ENCODE measurements around the gene CLEC9A.

DNA sequence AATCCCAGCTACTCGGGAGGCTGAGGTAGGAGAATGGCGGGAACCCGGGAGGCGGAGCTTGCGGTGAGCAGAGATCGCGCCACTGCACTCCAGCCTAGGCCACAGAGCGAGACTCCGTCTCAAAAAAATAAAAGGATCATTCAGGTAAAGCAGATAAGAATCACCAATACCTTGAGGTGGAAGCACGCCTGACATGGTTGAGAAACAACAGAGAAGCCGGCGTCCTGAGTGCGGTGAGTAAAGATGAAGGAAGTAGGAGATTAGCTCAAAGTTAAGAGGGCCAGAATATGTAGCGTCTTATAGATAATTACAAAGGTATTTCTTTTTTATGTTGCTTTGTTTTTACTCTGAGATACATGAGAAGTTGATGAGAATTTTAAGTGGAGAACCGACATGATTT is 84.8 kb downstream of the CLEC9A start:
- TF ChIP-seq POLR2A (IDR thresholded peaks at IDR 0.05; ENCODE audit: borderline replicate concordance, extremely low read depth, insufficient read depth, insufficient read length) (no peak), JUND (IDR thresholded peaks at IDR 0.05) (no peak), ZNF274 (IDR thresholded peaks at IDR 0.05; ENCODE audit: low read depth, low read length) (no peak), CEBPB (IDR thresholded peaks at IDR 0.05; ENCODE audit: low read depth) (no peak), EGR1 (IDR thresholded peaks at IDR 0.05; ENCODE audit: low read depth) (no peak)
- TF ChIP-seq, protein P1, sequence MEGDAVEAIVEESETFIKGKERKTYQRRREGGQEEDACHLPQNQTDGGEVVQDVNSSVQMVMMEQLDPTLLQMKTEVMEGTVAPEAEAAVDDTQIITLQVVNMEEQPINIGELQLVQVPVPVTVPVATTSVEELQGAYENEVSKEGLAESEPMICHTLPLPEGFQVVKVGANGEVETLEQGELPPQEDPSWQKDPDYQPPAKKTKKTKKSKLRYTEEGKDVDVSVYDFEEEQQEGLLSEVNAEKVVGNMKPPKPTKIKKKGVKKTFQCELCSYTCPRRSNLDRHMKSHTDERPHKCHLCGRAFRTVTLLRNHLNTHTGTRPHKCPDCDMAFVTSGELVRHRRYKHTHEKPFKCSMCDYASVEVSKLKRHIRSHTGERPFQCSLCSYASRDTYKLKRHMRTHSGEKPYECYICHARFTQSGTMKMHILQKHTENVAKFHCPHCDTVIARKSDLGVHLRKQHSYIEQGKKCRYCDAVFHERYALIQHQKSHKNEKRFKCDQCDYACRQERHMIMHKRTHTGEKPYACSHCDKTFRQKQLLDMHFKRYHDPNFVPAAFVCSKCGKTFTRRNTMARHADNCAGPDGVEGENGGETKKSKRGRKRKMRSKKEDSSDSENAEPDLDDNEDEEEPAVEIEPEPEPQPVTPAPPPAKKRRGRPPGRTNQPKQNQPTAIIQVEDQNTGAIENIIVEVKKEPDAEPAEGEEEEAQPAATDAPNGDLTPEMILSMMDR (IDR thresholded peaks at IDR 0.05 in 2 of 3, conservative IDR thresholded peaks at IDR 0.05 in 1 of 3; ENCODE audit: borderline replicate concordance in 1 of 3, insufficient read depth in 1 of 3, low read depth in 2 of 3, low read length in 2 of 3) = no peak
- TF ChIP-seq, protein P2, sequence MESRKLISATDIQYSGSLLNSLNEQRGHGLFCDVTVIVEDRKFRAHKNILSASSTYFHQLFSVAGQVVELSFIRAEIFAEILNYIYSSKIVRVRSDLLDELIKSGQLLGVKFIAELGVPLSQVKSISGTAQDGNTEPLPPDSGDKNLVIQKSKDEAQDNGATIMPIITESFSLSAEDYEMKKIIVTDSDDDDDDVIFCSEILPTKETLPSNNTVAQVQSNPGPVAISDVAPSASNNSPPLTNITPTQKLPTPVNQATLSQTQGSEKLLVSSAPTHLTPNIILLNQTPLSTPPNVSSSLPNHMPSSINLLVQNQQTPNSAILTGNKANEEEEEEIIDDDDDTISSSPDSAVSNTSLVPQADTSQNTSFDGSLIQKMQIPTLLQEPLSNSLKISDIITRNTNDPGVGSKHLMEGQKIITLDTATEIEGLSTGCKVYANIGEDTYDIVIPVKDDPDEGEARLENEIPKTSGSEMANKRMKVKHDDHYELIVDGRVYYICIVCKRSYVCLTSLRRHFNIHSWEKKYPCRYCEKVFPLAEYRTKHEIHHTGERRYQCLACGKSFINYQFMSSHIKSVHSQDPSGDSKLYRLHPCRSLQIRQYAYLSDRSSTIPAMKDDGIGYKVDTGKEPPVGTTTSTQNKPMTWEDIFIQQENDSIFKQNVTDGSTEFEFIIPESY (IDR thresholded peaks at IDR 0.05; ENCODE audit: extremely low read depth, insufficient replicate concordance, low read length) = no peak
- TF ChIP-seq, protein P3, sequence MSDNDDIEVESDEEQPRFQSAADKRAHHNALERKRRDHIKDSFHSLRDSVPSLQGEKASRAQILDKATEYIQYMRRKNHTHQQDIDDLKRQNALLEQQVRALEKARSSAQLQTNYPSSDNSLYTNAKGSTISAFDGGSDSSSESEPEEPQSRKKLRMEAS (IDR thresholded peaks at IDR 0.05) = no peak
- TF ChIP-seq, protein P4, sequence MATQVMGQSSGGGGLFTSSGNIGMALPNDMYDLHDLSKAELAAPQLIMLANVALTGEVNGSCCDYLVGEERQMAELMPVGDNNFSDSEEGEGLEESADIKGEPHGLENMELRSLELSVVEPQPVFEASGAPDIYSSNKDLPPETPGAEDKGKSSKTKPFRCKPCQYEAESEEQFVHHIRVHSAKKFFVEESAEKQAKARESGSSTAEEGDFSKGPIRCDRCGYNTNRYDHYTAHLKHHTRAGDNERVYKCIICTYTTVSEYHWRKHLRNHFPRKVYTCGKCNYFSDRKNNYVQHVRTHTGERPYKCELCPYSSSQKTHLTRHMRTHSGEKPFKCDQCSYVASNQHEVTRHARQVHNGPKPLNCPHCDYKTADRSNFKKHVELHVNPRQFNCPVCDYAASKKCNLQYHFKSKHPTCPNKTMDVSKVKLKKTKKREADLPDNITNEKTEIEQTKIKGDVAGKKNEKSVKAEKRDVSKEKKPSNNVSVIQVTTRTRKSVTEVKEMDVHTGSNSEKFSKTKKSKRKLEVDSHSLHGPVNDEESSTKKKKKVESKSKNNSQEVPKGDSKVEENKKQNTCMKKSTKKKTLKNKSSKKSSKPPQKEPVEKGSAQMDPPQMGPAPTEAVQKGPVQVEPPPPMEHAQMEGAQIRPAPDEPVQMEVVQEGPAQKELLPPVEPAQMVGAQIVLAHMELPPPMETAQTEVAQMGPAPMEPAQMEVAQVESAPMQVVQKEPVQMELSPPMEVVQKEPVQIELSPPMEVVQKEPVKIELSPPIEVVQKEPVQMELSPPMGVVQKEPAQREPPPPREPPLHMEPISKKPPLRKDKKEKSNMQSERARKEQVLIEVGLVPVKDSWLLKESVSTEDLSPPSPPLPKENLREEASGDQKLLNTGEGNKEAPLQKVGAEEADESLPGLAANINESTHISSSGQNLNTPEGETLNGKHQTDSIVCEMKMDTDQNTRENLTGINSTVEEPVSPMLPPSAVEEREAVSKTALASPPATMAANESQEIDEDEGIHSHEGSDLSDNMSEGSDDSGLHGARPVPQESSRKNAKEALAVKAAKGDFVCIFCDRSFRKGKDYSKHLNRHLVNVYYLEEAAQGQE (IDR thresholded peaks at IDR 0.05; ENCODE audit: low read depth) = no peak
